ENCODE results near the gene SETD2. TPM values are rescaled to one million over a fixed set of nuclear protein-coding genes. Genes with fewer than 3 reads are reported as not detected.

Gene SETD2
- total RNA-seq, 4 donors from 2014 or later: 70.3 to 92.1 (median 87.3) TPM

DNA sequence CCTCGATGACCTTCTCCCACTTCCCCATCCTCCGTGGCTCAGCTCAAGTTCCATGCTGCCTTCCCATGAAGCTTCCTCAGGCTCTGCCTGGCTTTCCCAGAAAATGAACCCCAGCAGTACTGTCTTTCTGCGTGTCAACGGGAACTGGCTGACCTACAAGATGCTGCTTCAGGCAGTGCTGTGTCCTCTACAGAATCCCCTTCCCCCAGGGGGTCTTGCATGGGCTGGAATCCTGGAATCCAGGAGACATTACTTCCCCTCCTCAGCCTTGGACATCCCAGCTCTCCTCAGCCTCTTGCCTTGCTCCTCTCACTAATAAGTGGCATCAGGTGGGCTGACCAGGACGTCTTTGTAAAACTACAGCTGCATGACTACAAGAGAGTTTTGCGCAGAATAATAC is 192.8 kb downstream of the SETD2 start:
- no peak for DNase-seq
- H3K36me3 ChIP-seq: no peaks in the 10 kb centered on the region
- no peaks in the 10 kb centered on the region for H3K27me3 ChIP-seq
- H3K9me3 ChIP-seq: no peaks in the 10 kb centered on the region
- H3K4me1 ChIP-seq: peaks cover 6 to 29% of the 10 kb centered on the region in 2 donors
- intact Hi-C loops (cut with DNase I; ENCODE audit: low total_unique reads): no loop called here
- no peak overlapping the region for H3K27ac ChIP-seq
- no peak overlapping the region for H3K4me3 ChIP-seq
- no peak for TF ChIP-seq POLR2A (IDR thresholded peaks at IDR 0.05)
- TF ChIP-seq, protein P1, sequence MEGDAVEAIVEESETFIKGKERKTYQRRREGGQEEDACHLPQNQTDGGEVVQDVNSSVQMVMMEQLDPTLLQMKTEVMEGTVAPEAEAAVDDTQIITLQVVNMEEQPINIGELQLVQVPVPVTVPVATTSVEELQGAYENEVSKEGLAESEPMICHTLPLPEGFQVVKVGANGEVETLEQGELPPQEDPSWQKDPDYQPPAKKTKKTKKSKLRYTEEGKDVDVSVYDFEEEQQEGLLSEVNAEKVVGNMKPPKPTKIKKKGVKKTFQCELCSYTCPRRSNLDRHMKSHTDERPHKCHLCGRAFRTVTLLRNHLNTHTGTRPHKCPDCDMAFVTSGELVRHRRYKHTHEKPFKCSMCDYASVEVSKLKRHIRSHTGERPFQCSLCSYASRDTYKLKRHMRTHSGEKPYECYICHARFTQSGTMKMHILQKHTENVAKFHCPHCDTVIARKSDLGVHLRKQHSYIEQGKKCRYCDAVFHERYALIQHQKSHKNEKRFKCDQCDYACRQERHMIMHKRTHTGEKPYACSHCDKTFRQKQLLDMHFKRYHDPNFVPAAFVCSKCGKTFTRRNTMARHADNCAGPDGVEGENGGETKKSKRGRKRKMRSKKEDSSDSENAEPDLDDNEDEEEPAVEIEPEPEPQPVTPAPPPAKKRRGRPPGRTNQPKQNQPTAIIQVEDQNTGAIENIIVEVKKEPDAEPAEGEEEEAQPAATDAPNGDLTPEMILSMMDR (IDR thresholded peaks at IDR 0.05): no peak

DNA sequence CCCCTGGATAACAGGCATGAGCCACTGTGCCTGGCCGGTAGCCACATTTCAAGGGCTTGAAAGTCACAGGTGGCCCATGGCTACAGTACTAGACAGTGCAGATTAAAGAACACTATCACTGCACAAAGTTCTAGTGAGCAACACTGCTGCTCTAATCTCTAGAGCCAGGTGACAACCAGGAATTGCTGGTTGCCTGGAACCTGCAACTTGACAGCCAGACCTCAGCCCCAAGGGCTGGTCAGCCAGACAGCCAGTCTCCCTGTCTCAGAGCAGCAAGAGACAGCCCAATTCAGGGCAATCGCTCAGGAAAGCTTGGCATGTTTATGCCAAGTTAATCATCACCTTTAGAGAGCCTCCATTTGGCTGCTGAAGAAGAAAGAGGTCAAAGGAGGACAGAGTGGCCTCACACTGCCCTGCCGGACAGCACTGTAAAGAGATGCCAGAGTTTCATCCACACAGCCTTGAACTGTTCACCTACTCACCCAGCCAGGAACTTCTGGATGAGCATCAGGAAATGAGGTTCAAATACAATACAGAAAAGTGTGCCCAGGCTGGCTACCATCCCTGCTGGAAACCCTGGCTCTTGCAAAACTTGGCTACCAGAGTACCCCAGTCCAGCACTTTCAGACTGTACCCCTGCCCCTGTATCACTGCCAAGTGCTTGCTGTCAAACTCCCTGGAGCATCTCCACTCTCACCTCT is 193.4 kb downstream of the SETD2 start:
- intact Hi-C loops (cut with DNase I; ENCODE audit: low total_unique reads): no loop called here
- Histone ChIP-seq H3K4me3 (no peak overlapping the region), H3K27ac (no peak overlapping the region), H3K36me3 (no peaks in the 10 kb centered on the region), H3K27me3 (no peaks in the 10 kb centered on the region), H3K9me3 (no peaks in the 10 kb centered on the region), H3K4me1 (peaks cover 6 to 28% of the 10 kb centered on the region in 2 donors)
- TF ChIP-seq POLR2A (IDR thresholded peaks at IDR 0.05): no peak
- TF ChIP-seq, protein P1 (IDR thresholded peaks at IDR 0.05): no peak
- DNase-seq: no peak

DNA sequence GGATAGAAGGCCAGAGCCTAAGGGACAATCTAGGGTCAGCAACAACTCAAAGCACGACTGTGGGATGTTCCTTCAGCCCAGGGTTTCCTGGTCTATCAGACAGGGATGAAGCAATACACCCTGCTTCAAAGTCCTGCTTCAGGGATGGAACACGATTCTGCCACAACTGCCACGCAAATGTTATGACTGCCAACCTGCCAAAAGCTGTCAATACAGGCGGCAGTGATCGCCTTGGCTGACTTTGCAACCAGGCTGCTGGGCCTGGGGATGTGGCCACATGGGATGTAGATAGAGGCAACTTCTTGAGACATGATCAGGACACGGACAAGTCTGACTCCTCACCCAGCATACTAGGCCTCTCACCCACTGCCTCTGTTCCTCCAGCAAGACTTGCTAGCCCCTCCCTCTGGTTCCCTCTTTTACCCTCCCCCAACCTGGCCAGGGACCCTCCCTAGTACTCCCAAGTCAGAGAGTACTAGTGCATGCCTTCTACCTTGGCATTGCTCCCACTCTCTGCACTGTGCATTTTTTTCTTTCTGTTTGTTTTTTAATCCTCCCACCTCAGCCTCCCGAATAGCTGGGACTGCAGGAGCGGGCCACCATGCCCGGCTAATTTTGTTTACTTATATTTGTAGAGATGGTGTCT is 195.0 kb downstream of the SETD2 start:
- Histone ChIP-seq H3K4me1 (peaks cover 6 to 24% of the 10 kb centered on the region in 2 donors), H3K27ac (no peak overlapping the region), H3K4me3 (no peak overlapping the region), H3K36me3 (no peaks in the 10 kb centered on the region), H3K9me3 (no peaks in the 10 kb centered on the region), H3K27me3 (no peaks in the 10 kb centered on the region)
- TF ChIP-seq, protein P1 (IDR thresholded peaks at IDR 0.05): no peak
- DNase-seq: no peak
- intact Hi-C loops (cut with DNase I; ENCODE audit: low total_unique reads): no loop called here

DNA sequence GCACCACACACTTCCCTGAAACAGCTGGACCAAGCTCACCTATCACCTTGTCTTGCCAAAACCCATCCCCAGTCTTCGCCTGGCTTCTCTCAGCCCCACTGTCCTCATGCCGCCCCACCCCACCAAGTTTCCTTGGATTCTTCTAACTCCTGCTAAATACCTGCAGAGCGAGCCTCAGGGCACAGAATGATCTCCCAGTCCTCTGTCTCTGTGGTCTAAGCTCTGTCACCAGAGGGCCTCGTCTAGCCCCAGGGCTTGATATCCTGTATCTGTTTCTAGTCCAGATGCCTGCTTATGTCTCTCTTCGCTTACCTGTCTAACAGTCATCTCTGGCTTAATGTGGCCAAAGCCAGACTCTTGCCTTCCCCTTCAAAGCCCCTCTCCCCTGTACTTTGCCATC is 197.1 kb downstream of the SETD2 start:
- no peak for DNase-seq
- H3K4me1 ChIP-seq: peaks cover 6 to 23% of the 10 kb centered on the region in 2 donors
- no peak for TF ChIP-seq POLR2A (IDR thresholded peaks at IDR 0.05)
- TF ChIP-seq, protein P1 (IDR thresholded peaks at IDR 0.05): no peak
- no peak overlapping the region for H3K27ac ChIP-seq
- intact Hi-C loops (cut with DNase I; ENCODE audit: low total_unique reads): no loop called here
- H3K9me3 ChIP-seq: no peaks in the 10 kb centered on the region
- H3K36me3 ChIP-seq: no peaks in the 10 kb centered on the region
- H3K4me3 ChIP-seq: no peak overlapping the region
- H3K27me3 ChIP-seq: no peaks in the 10 kb centered on the region

Small RNAs within 50 kb of the gene (small RNA-seq; reads per million reads assigned to genes)
- gene MRPL57P3: not detected

Other genes starting within 250 kb of the SETD2 start
- 10 to 100 TPM in 3 of 4 donors, 1 to 10 TPM in 1; 4.1 to 92.0 (median 41.2) TPM for gene CCDC12, start 187.4 kb downstream of the SETD2 start, total RNA-seq
- 10 to 100 TPM; 13.1 to 41.1 (median 23.8) TPM for gene NBEAL2, start 184.4 kb downstream of the SETD2 start, total RNA-seq
- 1 to 10 TPM in 3 of 4 donors, not detected in 1; 1.8 to 7.4 (median 4.1) TPM for gene KIF9, start 118.7 kb upstream of the SETD2 start, total RNA-seq
- gene KLHL18, start 118.8 kb upstream of the SETD2 start, total RNA-seq: 10 to 100 TPM in 2 of 4 donors, 1 to 10 TPM in 2; 1.3 to 32.9 (median 15.0) TPM
- gene PTPN23, start 216.9 kb upstream of the SETD2 start, total RNA-seq: 10 to 100 TPM in 2 of 4 donors, 1 to 10 TPM in 2; 5.1 to 51.6 (median 16.2) TPM

Measured in uterus (tissue), 4 donors.